ENCODE results near the gene CIAO3. TPM values are rescaled to one million over a fixed set of nuclear protein-coding genes. Genes with fewer than 3 reads are reported as not detected.
A peak's percentile ranks its signal among the peaks of the same experiment; 100 is the strongest.

Gene CIAO3
- total and polyA plus RNA-seq, 2 donors (not counting 1 experiment from before 2014, with no cell fraction given), result 59.4 to 68.4 TPM

- H4K20me1 ChIP-seq (ENCODE audit: control insufficient read depth, insufficient read depth, low read length, poor library complexity, severe bottlenecking), result peaks cover 14% of the 10 kb centered on the region
- Mint-ChIP-seq H3K27ac (no peak overlapping the region), H3K27me3 (no peaks in the 10 kb centered on the region), H3K9me3 (ENCODE audit: insufficient read depth) (no peaks in the 10 kb centered on the region), H3K4me1 (peaks cover 16% of the 10 kb centered on the region), H3K4me3 (peak overlapping the region; percentile 73)
- peaks cover 0 to 25% of the 10 kb centered on the region in 2 experiments for H3K36me3 ChIP-seq (replicated peaks in 1 of 2; ENCODE audit: control extremely low read depth in 1 of 2, control insufficient read depth in 1 of 2, extremely low read depth in 1 of 2, insufficient read depth in 2 of 2, low read length in 1 of 2)
- no peak overlapping the region for H2AFZ ChIP-seq (ENCODE audit: insufficient read depth, low read depth, low read length, poor library complexity, severe bottlenecking)
- TF ChIP-seq, protein P1, sequence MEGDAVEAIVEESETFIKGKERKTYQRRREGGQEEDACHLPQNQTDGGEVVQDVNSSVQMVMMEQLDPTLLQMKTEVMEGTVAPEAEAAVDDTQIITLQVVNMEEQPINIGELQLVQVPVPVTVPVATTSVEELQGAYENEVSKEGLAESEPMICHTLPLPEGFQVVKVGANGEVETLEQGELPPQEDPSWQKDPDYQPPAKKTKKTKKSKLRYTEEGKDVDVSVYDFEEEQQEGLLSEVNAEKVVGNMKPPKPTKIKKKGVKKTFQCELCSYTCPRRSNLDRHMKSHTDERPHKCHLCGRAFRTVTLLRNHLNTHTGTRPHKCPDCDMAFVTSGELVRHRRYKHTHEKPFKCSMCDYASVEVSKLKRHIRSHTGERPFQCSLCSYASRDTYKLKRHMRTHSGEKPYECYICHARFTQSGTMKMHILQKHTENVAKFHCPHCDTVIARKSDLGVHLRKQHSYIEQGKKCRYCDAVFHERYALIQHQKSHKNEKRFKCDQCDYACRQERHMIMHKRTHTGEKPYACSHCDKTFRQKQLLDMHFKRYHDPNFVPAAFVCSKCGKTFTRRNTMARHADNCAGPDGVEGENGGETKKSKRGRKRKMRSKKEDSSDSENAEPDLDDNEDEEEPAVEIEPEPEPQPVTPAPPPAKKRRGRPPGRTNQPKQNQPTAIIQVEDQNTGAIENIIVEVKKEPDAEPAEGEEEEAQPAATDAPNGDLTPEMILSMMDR (IDR thresholded peaks at IDR 0.05), result no peak
- no peak for TF ChIP-seq EZH2 (IDR thresholded peaks at IDR 0.05; ENCODE audit: borderline replicate concordance, insufficient read depth, low read depth, low read length, poor library complexity, severe bottlenecking)
- no peak overlapping the region for H3K27ac ChIP-seq (ENCODE audit: low read length in 2 of 2)
- no peak overlapping the region for H3K9ac ChIP-seq (ENCODE audit: low read length)
- ChIA-PET CTCF (interaction anchor here (1.2 kb wide), 1 partner anchor 17 kb away, joined by 4 read pairs; no protein-coding TSS in a partner anchor), POLR2A (interaction anchor here (0.6 to 1.5 kb wide), 2 partner anchors 12 to 1254 kb away, joined by 4 to 11 read pairs; partner anchors contain the start of gene CIAO3)
- no peak for DNase-seq
- ATAC-seq (ENCODE audit: low read depth), result no peak
- H3K4me3 ChIP-seq (ENCODE audit: control extremely low read depth in 1 of 5, extremely low read depth in 1 of 5, insufficient read depth in 1 of 5, low read depth in 2 of 5, low read length in 4 of 5), result peak overlapping the region in 3 of 5 experiments; percentile 69 to 77 (median 70)
- H3K27me3 ChIP-seq (replicated peaks in 1 of 4; ENCODE audit: control extremely low read depth in 1 of 4, control insufficient read depth in 3 of 4, insufficient read depth in 4 of 4, low read length in 3 of 4), result no peaks in the 10 kb centered on the region
- no peaks in the 10 kb centered on the region for H3K79me2 ChIP-seq (ENCODE audit: control insufficient read depth, insufficient read depth, low read length)
- peak overlapping the region; percentile 97 for H3K4me2 ChIP-seq (replicated peaks; ENCODE audit: low read depth, low read length, poor library complexity, severe bottlenecking)
- intact Hi-C loops (cut with micrococcal nuclease), result loop anchor here (1.0 to 5.0 kb wide), 2 partner anchors 12 to 883 kb away; partner anchors contain the start of genes CRAMP1 and IFT140
- 91% methylated on average over 50 of the region's 55 CpGs for WGBS (ENCODE audit: insufficient coverage)
- peaks cover 10 to 28% of the 10 kb centered on the region in 2 donors for H3K4me1 ChIP-seq (ENCODE audit: control insufficient read depth in 2 of 2, insufficient read depth in 2 of 2, low read length in 2 of 2)
- no peaks in the 10 kb centered on the region for H3K9me3 ChIP-seq (ENCODE audit: control extremely low read depth in 1 of 3, control insufficient read depth in 2 of 3, insufficient read depth in 1 of 3, low read length in 2 of 3)
These were observed 11.7 kb downstream of the CIAO3 start for GRCh38 chr16:728890-729744.
